SK-N-SH (cell line): ENCODE measurements around the gene CREG1. TPM values are rescaled to one million over a fixed set of nuclear protein-coding genes. Genes with fewer than 3 reads are reported as not detected.

Experiments
- CTCF ChIA-PET: fragments of 300-600, 350-600 bp; formaldehyde crosslinking; extraction: SDS; loops from one replicate; lab custom pipeline; 2021; lab: Yijun Ruan, JAX
- POLR2A ChIA-PET: fragments of 350-600 bp; sonication (Branson Sonifier 250); formaldehyde crosslinking; extraction: SDS; loops from one replicate; lab custom pipeline; 2020; ENCODE audit warnings: antibody characterized with exemption, inconsistent platforms; lab: Yijun Ruan, JAX
- DNase-seq: peaks from one replicate; pipeline ENCODE4 v3.0.0; 2012
- H2AFZ ChIP-seq: fragments of 200-600 bp; sonication (generic); 2 replicates; pipeline ENCODE4 v1.8.1; 2016; ENCODE audit warnings: antibody characterized with exemption, mild to moderate bottlenecking, low read depth
- H3F3A ChIP-seq: fragments of 200-600 bp; sonication (generic); replicated peaks from 2 replicates; pipeline ENCODE3; 2016; ENCODE audit warnings: antibody characterized with exemption, mild to moderate bottlenecking; ENCODE audit not compliant: insufficient read depth
- H3K27ac ChIP-seq, 2 experiments: fragments of 200-500 bp in 1 of 2; fragments of 200-600 bp in 1 of 2; sonication (Bioruptor generic) in 1 of 2; sonication (generic), shearing (Covaris generic) in 1 of 2; 2 replicates each; pipeline versions ENCODE4 v1.5.1 to v1.6.1; 2014 to 2016; ENCODE audit warnings: low read depth in 2 of 2, inconsistent platforms in 1 of 2, low read length in 1 of 2, mild to moderate bottlenecking in 1 of 2, mixed read lengths in 1 of 2
- H3K27me3 ChIP-seq: fragments of 200-600 bp; sonication (generic), shearing (Covaris generic); 2 replicates; pipeline ENCODE4 v1.6.1; 2016; ENCODE audit warnings: mixed run types; ENCODE audit not compliant: insufficient read depth
- H3K36me3 ChIP-seq, 2 experiments: fragments of 200-500 bp in 1 of 2; fragments of 200-600 bp in 1 of 2; sonication (Bioruptor generic) in 1 of 2; sonication (generic) in 1 of 2; replicated peaks in 1 of 2; 2 replicates each; pipeline versions ENCODE3 to v1.5.1; 2014 to 2016; ENCODE audit warnings: low read length in 1 of 2, mild to moderate bottlenecking in 1 of 2; ENCODE audit not compliant: insufficient read depth in 2 of 2, control insufficient read depth in 1 of 2
- H3K4me1 ChIP-seq, 2 experiments: fragments of 200-500 bp in 1 of 2; fragments of 200-600 bp in 1 of 2; sonication (Bioruptor generic) in 1 of 2; sonication (generic), shearing (Covaris generic) in 1 of 2; 2 replicates each; pipeline versions ENCODE4 v1.5.1 to v1.6.1; 2014 to 2016; ENCODE audit warnings: low read depth in 1 of 2, low read length in 1 of 2, mixed run types in 1 of 2; ENCODE audit not compliant: insufficient read depth in 2 of 2, control insufficient read depth in 1 of 2
- H3K4me2 ChIP-seq: fragments of 200-600 bp; sonication (generic), shearing (Covaris generic); 2 replicates; pipeline ENCODE4 v1.6.1; 2017; ENCODE audit warnings: mixed run types
- H3K4me3 ChIP-seq, 2 experiments: fragments of 200-500 bp in 1 of 2; fragments of 200-600 bp in 1 of 2; sonication (Bioruptor generic) in 1 of 2; sonication (generic), shearing (Covaris generic) in 1 of 2; 2 replicates each; pipeline versions ENCODE4 v1.5.1 to v1.8.1; 2014 to 2016; ENCODE audit warnings: low read depth in 2 of 2, inconsistent platforms in 1 of 2, low read length in 1 of 2, mild to moderate bottlenecking in 1 of 2, mixed read lengths in 1 of 2, moderate library complexity in 1 of 2
- H3K79me2 ChIP-seq: fragments of 200-600 bp; sonication (generic); 2 replicates; pipeline ENCODE4 v1.8.1; 2017; ENCODE audit warnings: mild to moderate bottlenecking; ENCODE audit not compliant: insufficient read depth
- H3K9ac ChIP-seq: fragments of 200-600 bp; sonication (generic); 2 replicates; pipeline ENCODE4 v1.6.1; 2017; ENCODE audit warnings: mixed run types
- H3K9me2 ChIP-seq: fragments of 200-600 bp; sonication (generic); 2 replicates; pipeline ENCODE4 v1.6.1; 2017; ENCODE audit warnings: mixed run types
- H3K9me3 ChIP-seq: fragments of 200-600 bp; sonication (generic); 2 replicates; pipeline ENCODE4 v1.6.1; 2017; ENCODE audit warnings: mixed run types, mild to moderate bottlenecking, moderate library complexity
- H4K20me1 ChIP-seq: fragments of 200-600 bp; sonication (generic); 2 replicates; pipeline ENCODE4 v1.6.1; 2017; ENCODE audit warnings: mild to moderate bottlenecking, mixed run types; ENCODE audit not compliant: insufficient read depth
- ELF1 ChIP-seq: IDR thresholded peaks from 2 replicates; pipeline ENCODE4 v1.4.0; 2012
- EP300 ChIP-seq, 2 experiments: IDR thresholded peaks; 2 replicates each; pipeline versions ENCODE4 v1.4.0 to v1.6.1; 2012; ENCODE audit warnings: borderline replicate concordance in 1 of 2, low read depth in 1 of 2, low read length in 1 of 2
- EZH2phosphoT487 ChIP-seq: fragments of 200-600 bp; sonication (generic); IDR thresholded peaks from 2 replicates; pipeline ENCODE4 v1.6.1; 2017; ENCODE audit warnings: low read depth, mixed run types, mild to moderate bottlenecking, antibody characterized with exemption, moderate library complexity, borderline replicate concordance
- FOXJ3 ChIP-seq: sonication (generic); formaldehyde crosslinking; IDR thresholded peaks from 2 replicates; pipeline ENCODE4 v1.5.1; 2020; ENCODE audit warnings: mild to moderate bottlenecking, missing genetic modification reagents
- GABPA ChIP-seq: IDR thresholded peaks from 2 replicates; pipeline ENCODE4 v1.4.0; 2012; ENCODE audit warnings: low read depth, mild to moderate bottlenecking
- GATA2 ChIP-seq: sonication (generic); formaldehyde crosslinking; IDR thresholded peaks from 2 replicates; pipeline ENCODE4 v1.5.0; 2020; ENCODE audit warnings: mild to moderate bottlenecking, missing genetic modification reagents
- IRF3 ChIP-seq: fragments of 150-350 bp; IDR thresholded peaks from 2 replicates; pipeline ENCODE4 v1.6.1; 2016; ENCODE audit warnings: mild to moderate bottlenecking, low read depth, low read length
- JUND ChIP-seq: IDR thresholded peaks from 2 replicates; pipeline ENCODE4 v1.4.0; 2012
- MAX ChIP-seq: IDR thresholded peaks from 2 replicates; pipeline ENCODE4 v1.4.0; 2012; ENCODE audit warnings: low read depth
- MEF2A ChIP-seq: IDR thresholded peaks from 2 replicates; pipeline ENCODE4 v1.4.0; 2012; ENCODE audit warnings: low read depth, borderline replicate concordance
- MXI1 ChIP-seq: IDR thresholded peaks from 2 replicates; pipeline ENCODE4 v1.6.1; 2012; ENCODE audit warnings: mild to moderate bottlenecking, low read depth, low read length, improper control_type of control experiment
- NFIC ChIP-seq: IDR thresholded peaks from 2 replicates; pipeline ENCODE4 v1.4.0; 2012; ENCODE audit warnings: borderline replicate concordance
- POLR2AphosphoS5 ChIP-seq: IDR thresholded peaks from 2 replicates; pipeline ENCODE4 v1.6.1; 2012; ENCODE audit warnings: low read depth, low read length
- RCOR1 ChIP-seq: fragments of 150-350 bp; IDR thresholded peaks from 2 replicates; pipeline ENCODE4 v1.6.1; 2017; ENCODE audit warnings: antibody characterized with exemption, low read length
- RFX5 ChIP-seq: IDR thresholded peaks from 2 replicates; pipeline ENCODE4 v1.6.1; 2012; ENCODE audit warnings: mild to moderate bottlenecking, improper control_type of control experiment, low read length
- SIN3A ChIP-seq: IDR thresholded peaks from 2 replicates; pipeline ENCODE4 v1.6.1; 2012; ENCODE audit warnings: low read depth, mild to moderate bottlenecking, low read length, moderate library complexity, borderline replicate concordance
- TAF1 ChIP-seq: IDR thresholded peaks from 2 replicates; pipeline ENCODE4 v1.6.1; 2012; ENCODE audit warnings: low read depth, mild to moderate bottlenecking, low read length, moderate library complexity, borderline replicate concordance
- TCF12 ChIP-seq: IDR thresholded peaks from 2 replicates; pipeline ENCODE4 v1.4.0; 2012
- TEAD4 ChIP-seq: IDR thresholded peaks from 2 replicates; pipeline ENCODE4 v1.4.0; 2012; ENCODE audit warnings: mild to moderate bottlenecking, borderline replicate concordance; ENCODE audit not compliant: insufficient read depth
- USF1 ChIP-seq: IDR thresholded peaks from 2 replicates; pipeline ENCODE4 v1.4.0; 2012; ENCODE audit warnings: low read depth, borderline replicate concordance
- YY1 ChIP-seq: IDR thresholded peaks from 2 replicates; pipeline ENCODE4 v1.4.0; 2012; ENCODE audit warnings: low read depth, mild to moderate bottlenecking
- WGBS: methylation state at CpG from one replicate; pipeline ENCODE4 v1.1.6; 2017; ENCODE audit warnings: low lambda C conversion rate; 5-methylcytosine and 5-hydroxymethylcytosine counted together
- polyA plus RNA-seq, 3 experiments: library from polyadenylated mRNA; depleted of rRNA; stranded (reverse); fragments of >200 nt; gene quantifications; 2 replicates each; pipeline ENCODE4 v1.2.3, GENCODE V29; 2012

Gene CREG1
- 26.1 and 37.0 TPM in 2 replicates for polyA plus RNA-seq (2012; rRNA removed)
- 40.5 and 46.1 TPM in 2 replicates for polyA plus RNA-seq (2012; cell fraction: cytosol; rRNA removed)
- 11.2 and 17.5 TPM in 2 replicates for polyA plus RNA-seq (2012; cell fraction: nucleus; rRNA removed)

GRCh38 chr1:167553136-167554027 lies at the start of gene CREG1:
Gene CREG1 (minus strand): TSS chr1:167553762.
- TF ChIP-seq SIN3A = 0 out of 2 replicates have a peak, but pooled peaks have one; percentile 19
- TF ChIP-seq RFX5 = peak; percentile 34; the same call in 1 of the 2 replicates
- TF ChIP-seq USF1 = no peak
- TF ChIP-seq ELF1 = no peak
- TF ChIP-seq NFIC = no peak
- TF ChIP-seq FOXJ3 (CRISPR knock-in tag) = no peak
- TF ChIP-seq MEF2A = no peak
- 0 out of 2 replicates have a peak, but pooled peaks have one; percentile 25 for TF ChIP-seq RCOR1
- TF ChIP-seq MXI1 = peak; percentile 38
- peak; percentile 40; the same call in 1 of the 2 replicates for TF ChIP-seq MAX
- peak; percentile 58 for TF ChIP-seq POLR2AphosphoS5
- TF ChIP-seq JUND = no peak
- TF ChIP-seq TEAD4 = no peak
- no peak for TF ChIP-seq EP300 (IDR thresholded peaks at IDR 0.05; ENCODE audit: borderline replicate concordance in 1 of 2, low read depth in 1 of 2, low read length in 1 of 2)
- peak; percentile 36; the same call in 1 of the 2 replicates for TF ChIP-seq GATA2 (CRISPR knock-in tag)
- no peak for TF ChIP-seq GABPA
- TF ChIP-seq TCF12 = no peak
- TF ChIP-seq IRF3 = no peak
- no peak for TF ChIP-seq EZH2phosphoT487
- no peak for TF ChIP-seq YY1
- TF ChIP-seq TAF1 = peak; percentile 88
- WGBS = 19% methylated on average over 14 of the region's 90 CpGs

More at GRCh38 chr1:167553136-167554027, at the start of gene CREG1:
- H3K27ac ChIP-seq = peak within 1 kb of the TSS in 1 of 2 experiments; percentile 51; a peak in 2 of 4 replicates
- H4K20me1 ChIP-seq = no peaks in the 10 kb centered on the region
- no peaks in the 10 kb centered on the region for H3F3A ChIP-seq
- H3K9me3 ChIP-seq = no peaks in the 10 kb centered on the region
- H3K4me3 ChIP-seq = peak within 1 kb of the TSS; percentile 67 to 71
- DNase-seq = peak; percentile 98
- H3K4me1 ChIP-seq = peaks cover 0 to 8% of the 10 kb centered on the region in 2 experiments; a peak in 2 of 4 replicates
- ChIA-PET CTCF (interaction anchor here (0.8 to 8.6 kb wide), 10 partner anchors 11 to 494 kb away, joined by 3 to 84 read pairs (median 5); no protein-coding TSS in a partner anchor), POLR2A (interaction anchor here (0.7 to 1.0 kb wide), 3 partner anchors 11 to 48 kb away, joined by 3 to 6 read pairs (median 3); no protein-coding TSS in a partner anchor)
- H3K27me3 ChIP-seq = no peaks in the 10 kb centered on the region
- no peaks in the 10 kb centered on the region for H3K36me3 ChIP-seq
- H2AFZ ChIP-seq = peak within 1 kb of the TSS; percentile 96
- no peaks in the 10 kb centered on the region for H3K9me2 ChIP-seq
- H3K4me2 ChIP-seq = peak within 1 kb of the TSS; percentile 83
- H3K9ac ChIP-seq = peak within 1 kb of the TSS; percentile 45; the same call in 1 of the 2 replicates
- H3K79me2 ChIP-seq = no peaks in the 10 kb centered on the region
